GM12878 (cell line): ENCODE measurements around the gene MAT2B. TPM values are rescaled to one million over a fixed set of nuclear protein-coding genes. Genes with fewer than 3 reads are reported as not detected.

Experiments used
- ESRRA ChIP-seq: IDR thresholded peaks from 2 replicates; pipeline ENCODE4 v1.6.1; 2012; ENCODE audit warnings: mild to moderate bottlenecking, low read length, improper control_type of control experiment
- FOS ChIP-seq: IDR thresholded peaks from 3 replicates; pipeline ENCODE4 v1.6.1; 2011; ENCODE audit warnings: borderline replicate concordance; ENCODE audit not compliant: insufficient read length; ENCODE audit errors: extremely low read depth
- IRF4 ChIP-seq: IDR thresholded peaks from 2 replicates; pipeline ENCODE4 v1.6.1; 2011; ENCODE audit warnings: low read depth, low read length
- MXI1 ChIP-seq: fragments of 150-350 bp; IDR thresholded peaks from 2 replicates; pipeline ENCODE4 v1.6.1; 2011; ENCODE audit warnings: low read depth, mild to moderate bottlenecking, inconsistent platforms, low read length, improper control_type of control experiment
- TBL1XR1 ChIP-seq: IDR thresholded peaks from 2 replicates; pipeline ENCODE4 v1.6.1; 2012; ENCODE audit warnings: low read depth, low read length, improper control_type of control experiment
- TCF3 ChIP-seq: IDR thresholded peaks from 2 replicates; pipeline ENCODE4 v1.6.1; 2012; ENCODE audit warnings: low read depth, mild to moderate bottlenecking, low read length, borderline replicate concordance; ENCODE audit not compliant: insufficient read depth
- WRNIP1 ChIP-seq: IDR thresholded peaks from 2 replicates; pipeline ENCODE4 v1.6.1; 2011; ENCODE audit warnings: low read depth, low read length, improper control_type of control experiment, borderline replicate concordance
- YY1 ChIP-seq: IDR thresholded peaks from 2 replicates; pipeline ENCODE4 v1.6.1; 2011; ENCODE audit warnings: low read depth, mild to moderate bottlenecking, low read length
- polyA plus RNA-seq, 11 experiments: library from polyadenylated mRNA; depleted of rRNA in 4 of 11; unstranded in 6 of 11; stranded (reverse) in 5 of 11; fragments of >200 nt; fragmentation: Nextera tagmentation in 4 of 11; fragmentation: Illumina TruSeq in 1 of 11; extraction: Ambion mirVana in 4 of 11; extraction: Trizol in 1 of 11; gene quantifications; 1 replicate in 1 of 11; 2 replicates in 10 of 11; pipeline versions ENCODE4 v1.2.1 to v1.2.3, GENCODE V29; 2011 to 2016; ENCODE audit warnings: inconsistent platforms in 2 of 11, missing spikeins in 2 of 11, low read depth in 1 of 11
- total RNA-seq, 4 experiments: library from RNA; depleted of rRNA in 3 of 4; stranded (reverse); fragments of >200 nt in 3 of 4; fragmentation: Illumina TruSeq in 1 of 4; extraction: Trizol in 1 of 4; gene quantifications; 2 replicates each; pipeline versions ENCODE4 v1.2.1 to v1.2.3, GENCODE V29; 2013 to 2021
- TF ChIP-seq, protein P1 (sequence below): fragments of 450-650 bp; formaldehyde crosslinking; IDR thresholded peaks from 2 replicates; pipeline ENCODE4 v1.5.0; 2022; ENCODE audit warnings: mild to moderate bottlenecking, missing genetic modification characterization
- TF ChIP-seq, protein P2 (sequence below): fragments of 450-650 bp; IDR thresholded peaks from 2 replicates; pipeline ENCODE4 v1.6.1; 2018; ENCODE audit warnings: borderline replicate concordance, mild to moderate bottlenecking; ENCODE audit not compliant: partially characterized antibody

MAT2B gene
- total and polyA plus RNA-seq, 10 of the 15 experiments (the other 5 are each of a cell fraction or from before 2014, with no cell fraction given) = 43.2 to 122 (median 63.7) TPM

DNA sequence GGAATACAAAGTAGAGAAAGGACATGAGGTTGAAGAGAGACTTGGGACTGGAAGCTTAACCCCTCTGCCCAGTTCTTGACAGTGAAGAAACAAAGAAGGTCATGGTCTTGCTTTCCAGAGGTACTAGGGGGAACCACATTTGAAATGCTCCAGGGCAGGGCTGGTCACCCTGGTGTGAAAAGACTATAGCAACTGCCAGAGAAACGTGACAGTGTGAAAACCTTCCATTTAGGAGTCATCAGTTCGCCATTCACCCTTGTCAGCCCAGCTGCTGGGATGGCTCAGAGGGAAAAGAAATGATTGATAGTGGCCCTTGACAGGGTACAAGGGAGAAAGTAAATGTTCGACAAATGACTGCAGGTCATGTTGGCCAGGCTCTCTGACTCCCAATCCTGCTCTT is 56.7 kb downstream of the MAT2B start (continued):
- TF ChIP-seq TCF3 (no peak), ESRRA (no peak), YY1 (no peak), WRNIP1 (no peak), FOS (no peak), MXI1 (no peak), TBL1XR1 (no peak), IRF4 (no peak)
- TF ChIP-seq, protein P1, sequence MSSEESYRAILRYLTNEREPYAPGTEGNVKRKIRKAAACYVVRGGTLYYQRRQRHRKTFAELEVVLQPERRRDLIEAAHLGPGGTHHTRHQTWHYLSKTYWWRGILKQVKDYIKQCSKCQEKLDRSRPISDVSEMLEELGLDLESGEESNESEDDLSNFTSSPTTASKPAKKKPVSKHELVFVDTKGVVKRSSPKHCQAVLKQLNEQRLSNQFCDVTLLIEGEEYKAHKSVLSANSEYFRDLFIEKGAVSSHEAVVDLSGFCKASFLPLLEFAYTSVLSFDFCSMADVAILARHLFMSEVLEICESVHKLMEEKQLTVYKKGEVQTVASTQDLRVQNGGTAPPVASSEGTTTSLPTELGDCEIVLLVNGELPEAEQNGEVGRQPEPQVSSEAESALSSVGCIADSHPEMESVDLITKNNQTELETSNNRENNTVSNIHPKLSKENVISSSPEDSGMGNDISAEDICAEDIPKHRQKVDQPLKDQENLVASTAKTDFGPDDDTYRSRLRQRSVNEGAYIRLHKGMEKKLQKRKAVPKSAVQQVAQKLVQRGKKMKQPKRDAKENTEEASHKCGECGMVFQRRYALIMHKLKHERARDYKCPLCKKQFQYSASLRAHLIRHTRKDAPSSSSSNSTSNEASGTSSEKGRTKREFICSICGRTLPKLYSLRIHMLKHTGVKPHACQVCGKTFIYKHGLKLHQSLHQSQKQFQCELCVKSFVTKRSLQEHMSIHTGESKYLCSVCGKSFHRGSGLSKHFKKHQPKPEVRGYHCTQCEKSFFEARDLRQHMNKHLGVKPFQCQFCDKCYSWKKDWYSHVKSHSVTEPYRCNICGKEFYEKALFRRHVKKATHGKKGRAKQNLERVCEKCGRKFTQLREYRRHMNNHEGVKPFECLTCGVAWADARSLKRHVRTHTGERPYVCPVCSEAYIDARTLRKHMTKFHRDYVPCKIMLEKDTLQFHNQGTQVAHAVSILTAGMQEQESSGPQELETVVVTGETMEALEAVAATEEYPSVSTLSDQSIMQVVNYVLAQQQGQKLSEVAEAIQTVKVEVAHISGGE (CRISPR knock-in tag) = no peak
- TF ChIP-seq, protein P2, sequence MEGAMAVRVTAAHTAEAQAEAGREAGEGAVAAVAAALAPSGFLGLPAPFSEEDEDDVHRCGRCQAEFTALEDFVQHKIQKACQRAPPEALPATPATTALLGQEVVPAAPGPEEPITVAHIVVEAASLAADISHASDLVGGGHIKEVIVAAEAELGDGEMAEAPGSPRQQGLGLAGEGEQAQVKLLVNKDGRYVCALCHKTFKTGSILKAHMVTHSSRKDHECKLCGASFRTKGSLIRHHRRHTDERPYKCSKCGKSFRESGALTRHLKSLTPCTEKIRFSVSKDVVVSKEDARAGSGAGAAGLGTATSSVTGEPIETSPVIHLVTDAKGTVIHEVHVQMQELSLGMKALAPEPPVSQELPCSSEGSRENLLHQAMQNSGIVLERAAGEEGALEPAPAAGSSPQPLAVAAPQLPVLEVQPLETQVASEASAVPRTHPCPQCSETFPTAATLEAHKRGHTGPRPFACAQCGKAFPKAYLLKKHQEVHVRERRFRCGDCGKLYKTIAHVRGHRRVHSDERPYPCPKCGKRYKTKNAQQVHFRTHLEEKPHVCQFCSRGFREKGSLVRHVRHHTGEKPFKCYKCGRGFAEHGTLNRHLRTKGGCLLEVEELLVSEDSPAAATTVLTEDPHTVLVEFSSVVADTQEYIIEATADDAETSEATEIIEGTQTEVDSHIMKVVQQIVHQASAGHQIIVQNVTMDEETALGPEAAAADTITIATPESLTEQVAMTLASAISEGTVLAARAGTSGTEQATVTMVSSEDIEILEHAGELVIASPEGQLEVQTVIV = no peak
- TF ChIP-seq, all 136 proteins: peak for 0
